ENCODE measurements around the gene PAPSS1.

The PAPSS1 gene

DNA sequence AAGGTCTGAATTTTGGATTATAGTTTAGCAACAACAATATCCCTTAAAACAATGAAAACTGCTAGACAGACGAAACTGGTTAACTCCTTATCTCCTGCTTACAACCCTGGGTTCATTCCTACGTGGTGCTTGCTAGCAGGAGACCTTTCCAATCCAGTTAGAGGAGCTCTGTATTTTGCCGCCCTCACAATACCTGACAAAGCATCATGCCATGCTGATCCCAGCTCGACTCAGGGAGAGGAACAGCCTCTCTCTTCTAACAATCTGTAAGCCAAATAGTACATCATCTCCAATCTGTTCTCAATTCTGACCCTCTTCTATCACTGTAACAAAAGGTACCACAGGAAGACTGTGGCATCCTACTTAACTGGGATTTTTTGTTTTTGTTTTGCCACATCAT, 74.4 kb downstream of the PAPSS1 start:
- Histone ChIP-seq H3K79me2 (ENCODE audit: insufficient read depth, low read length) (no peaks in the 10 kb centered on the region), H3K4me3 (ENCODE audit: low read depth in 1 of 2, low read length in 2 of 2) (no peak overlapping the region)

DNA sequence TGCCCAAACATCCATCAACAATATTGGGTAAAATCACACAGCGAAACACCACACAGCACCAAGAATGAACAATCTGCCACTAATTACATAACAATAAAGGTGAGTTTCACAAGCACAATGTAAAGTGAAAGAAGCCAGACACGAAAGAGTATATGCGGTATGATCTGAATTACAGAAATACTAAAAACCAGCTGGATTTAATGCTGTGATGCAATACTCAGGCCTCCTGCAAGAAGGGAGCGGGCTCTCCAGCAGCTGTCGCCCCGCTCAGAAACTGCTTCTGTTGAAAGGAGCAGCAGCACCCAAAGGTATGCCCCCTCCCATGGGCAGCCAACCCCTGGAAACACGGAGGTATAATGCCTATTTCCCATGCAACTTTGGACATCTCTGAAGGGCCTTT, 77.0 kb downstream of the PAPSS1 start:
- no peak overlapping the region for H3K27ac ChIP-seq (ENCODE audit: low read length)

More for the DNA sequence above, 74.4 kb downstream of the PAPSS1 start:
- no peak overlapping the region for H2AFZ ChIP-seq (ENCODE audit: low read depth, low read length)
- TF ChIP-seq, protein P1, sequence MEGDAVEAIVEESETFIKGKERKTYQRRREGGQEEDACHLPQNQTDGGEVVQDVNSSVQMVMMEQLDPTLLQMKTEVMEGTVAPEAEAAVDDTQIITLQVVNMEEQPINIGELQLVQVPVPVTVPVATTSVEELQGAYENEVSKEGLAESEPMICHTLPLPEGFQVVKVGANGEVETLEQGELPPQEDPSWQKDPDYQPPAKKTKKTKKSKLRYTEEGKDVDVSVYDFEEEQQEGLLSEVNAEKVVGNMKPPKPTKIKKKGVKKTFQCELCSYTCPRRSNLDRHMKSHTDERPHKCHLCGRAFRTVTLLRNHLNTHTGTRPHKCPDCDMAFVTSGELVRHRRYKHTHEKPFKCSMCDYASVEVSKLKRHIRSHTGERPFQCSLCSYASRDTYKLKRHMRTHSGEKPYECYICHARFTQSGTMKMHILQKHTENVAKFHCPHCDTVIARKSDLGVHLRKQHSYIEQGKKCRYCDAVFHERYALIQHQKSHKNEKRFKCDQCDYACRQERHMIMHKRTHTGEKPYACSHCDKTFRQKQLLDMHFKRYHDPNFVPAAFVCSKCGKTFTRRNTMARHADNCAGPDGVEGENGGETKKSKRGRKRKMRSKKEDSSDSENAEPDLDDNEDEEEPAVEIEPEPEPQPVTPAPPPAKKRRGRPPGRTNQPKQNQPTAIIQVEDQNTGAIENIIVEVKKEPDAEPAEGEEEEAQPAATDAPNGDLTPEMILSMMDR (IDR thresholded peaks at IDR 0.05; ENCODE audit: borderline replicate concordance, extremely low read depth, low read length, poor library complexity, severe bottlenecking), result no peak
- no peak for TF ChIP-seq EZH2 (IDR thresholded peaks at IDR 0.05; ENCODE audit: borderline replicate concordance, low read depth, low read length, severe bottlenecking)
- DNase-seq (no peak), ATAC-seq (ENCODE audit: insufficient read depth, low read depth) (no peak)
- no peaks in the 10 kb centered on the region for H4K20me1 ChIP-seq (ENCODE audit: insufficient read depth, low read length)
- H3K27ac ChIP-seq (ENCODE audit: low read length), result no peak overlapping the region
- H3K27me3 ChIP-seq (ENCODE audit: insufficient read depth, low read length, poor library complexity), result no peaks in the 10 kb centered on the region
- no peak overlapping the region for H3K9ac ChIP-seq (ENCODE audit: low read depth, low read length)
- H3K36me3 ChIP-seq (ENCODE audit: insufficient read depth, low read length), result peaks cover 19% of the 10 kb centered on the region
- H3K4me2 ChIP-seq (ENCODE audit: insufficient read depth, low read length), result no peak overlapping the region
- no peaks in the 10 kb centered on the region for H3K9me3 ChIP-seq (ENCODE audit: insufficient read depth, low read length, severe bottlenecking)
- H3K4me1 ChIP-seq (ENCODE audit: insufficient read depth, low read length), result no peaks in the 10 kb centered on the region

DNA sequence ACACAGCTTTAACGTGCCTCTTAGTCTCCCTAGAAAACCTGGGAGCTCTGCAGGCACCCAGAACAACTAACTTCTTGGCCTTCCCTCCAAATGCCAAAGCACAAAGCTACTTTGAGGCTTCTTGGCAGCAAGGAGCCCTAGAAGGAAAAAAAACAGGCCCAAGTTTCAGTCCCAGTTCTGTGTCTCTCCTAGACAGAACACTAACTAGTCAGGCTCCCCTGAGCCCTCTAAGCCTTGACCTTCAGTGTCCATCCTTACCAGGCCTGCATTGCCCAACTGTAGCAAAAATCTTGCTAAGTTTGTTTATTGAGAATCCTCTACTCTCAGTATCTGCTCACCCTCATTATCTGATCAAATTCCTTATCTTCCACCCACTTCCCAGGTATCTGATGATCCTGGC, 79.2 kb downstream of the PAPSS1 start:
- Histone ChIP-seq H4K20me1 (ENCODE audit: insufficient read depth, low read length) (no peaks in the 10 kb centered on the region), H3K9me3 (ENCODE audit: insufficient read depth, low read length, severe bottlenecking) (no peaks in the 10 kb centered on the region), H3K36me3 (ENCODE audit: insufficient read depth, low read length) (peaks cover 19% of the 10 kb centered on the region), H3K4me2 (ENCODE audit: insufficient read depth, low read length) (no peak overlapping the region), H2AFZ (ENCODE audit: low read depth, low read length) (no peak overlapping the region), H3K4me3 (ENCODE audit: low read depth in 1 of 2, low read length in 2 of 2) (no peak overlapping the region), H3K79me2 (ENCODE audit: insufficient read depth, low read length) (no peaks in the 10 kb centered on the region), H3K27ac (ENCODE audit: low read length) (no peak overlapping the region), H3K9ac (ENCODE audit: low read depth, low read length) (no peak overlapping the region), H3K27me3 (ENCODE audit: insufficient read depth, low read length, poor library complexity) (no peaks in the 10 kb centered on the region), H3K4me1 (ENCODE audit: insufficient read depth, low read length) (no peaks in the 10 kb centered on the region)
- no peak for DNase-seq
- TF ChIP-seq, protein P1 (IDR thresholded peaks at IDR 0.05; ENCODE audit: borderline replicate concordance, extremely low read depth, low read length, poor library complexity, severe bottlenecking), result no peak
- TF ChIP-seq EZH2 (IDR thresholded peaks at IDR 0.05; ENCODE audit: borderline replicate concordance, low read depth, low read length, severe bottlenecking), result no peak
- ATAC-seq (ENCODE audit: insufficient read depth, low read depth), result no peak

More for the DNA sequence above, 77.0 kb downstream of the PAPSS1 start:
- Histone ChIP-seq H3K27me3 (ENCODE audit: insufficient read depth, low read length, poor library complexity) (no peaks in the 10 kb centered on the region), H3K4me1 (ENCODE audit: insufficient read depth, low read length) (no peaks in the 10 kb centered on the region), H3K4me2 (ENCODE audit: insufficient read depth, low read length) (no peak overlapping the region), H3K79me2 (ENCODE audit: insufficient read depth, low read length) (no peaks in the 10 kb centered on the region), H3K4me3 (ENCODE audit: low read depth in 1 of 2, low read length in 2 of 2) (no peak overlapping the region), H2AFZ (ENCODE audit: low read depth, low read length) (no peak overlapping the region), H4K20me1 (ENCODE audit: insufficient read depth, low read length) (no peaks in the 10 kb centered on the region), H3K9ac (ENCODE audit: low read depth, low read length) (no peak overlapping the region), H3K36me3 (ENCODE audit: insufficient read depth, low read length) (peaks cover 19% of the 10 kb centered on the region), H3K9me3 (ENCODE audit: insufficient read depth, low read length, severe bottlenecking) (no peaks in the 10 kb centered on the region)
- DNase-seq (no peak), ATAC-seq (ENCODE audit: insufficient read depth, low read depth) (no peak)
- no peak for TF ChIP-seq EZH2 (IDR thresholded peaks at IDR 0.05; ENCODE audit: borderline replicate concordance, low read depth, low read length, severe bottlenecking)
- TF ChIP-seq, protein P1 (IDR thresholded peaks at IDR 0.05; ENCODE audit: borderline replicate concordance, extremely low read depth, low read length, poor library complexity, severe bottlenecking), result no peak

DNA sequence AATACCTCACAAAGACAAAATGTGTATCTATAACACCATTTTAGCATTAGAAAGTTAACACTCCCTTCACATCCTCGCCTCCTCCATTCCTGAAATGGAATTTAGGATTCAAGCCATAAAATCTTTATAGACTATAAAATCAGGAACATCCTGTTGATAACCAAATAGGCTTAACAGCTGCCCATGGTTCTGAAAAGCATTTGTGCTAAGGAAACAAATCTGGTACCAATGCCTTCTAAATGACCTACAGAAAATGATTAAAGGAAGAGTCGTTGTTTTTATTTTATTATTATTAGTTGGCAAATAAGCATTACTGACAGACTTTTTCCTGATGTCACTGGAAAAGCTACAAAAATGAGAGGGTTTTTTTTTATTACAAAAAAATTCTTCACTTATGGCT, 79.8 kb downstream of the PAPSS1 start:
- H3K79me2 ChIP-seq (ENCODE audit: insufficient read depth, low read length), result no peaks in the 10 kb centered on the region
- H3K36me3 ChIP-seq (ENCODE audit: insufficient read depth, low read length), result peaks cover 19% of the 10 kb centered on the region
- TF ChIP-seq, protein P1 (IDR thresholded peaks at IDR 0.05; ENCODE audit: borderline replicate concordance, extremely low read depth, low read length, poor library complexity, severe bottlenecking), result no peak
- TF ChIP-seq EZH2 (IDR thresholded peaks at IDR 0.05; ENCODE audit: borderline replicate concordance, low read depth, low read length, severe bottlenecking), result no peak
- H3K27me3 ChIP-seq (ENCODE audit: insufficient read depth, low read length, poor library complexity), result no peaks in the 10 kb centered on the region
- DNase-seq (no peak), ATAC-seq (ENCODE audit: insufficient read depth, low read depth) (no peak)
- no peak overlapping the region for H3K9ac ChIP-seq (ENCODE audit: low read depth, low read length)
- no peaks in the 10 kb centered on the region for H3K9me3 ChIP-seq (ENCODE audit: insufficient read depth, low read length, severe bottlenecking)
- no peak overlapping the region for H3K27ac ChIP-seq (ENCODE audit: low read length)
- H3K4me1 ChIP-seq (ENCODE audit: insufficient read depth, low read length), result no peaks in the 10 kb centered on the region
- no peaks in the 10 kb centered on the region for H4K20me1 ChIP-seq (ENCODE audit: insufficient read depth, low read length)
- H3K4me3 ChIP-seq (ENCODE audit: low read depth in 1 of 2, low read length in 2 of 2), result no peak overlapping the region
- H3K4me2 ChIP-seq (ENCODE audit: insufficient read depth, low read length), result no peak overlapping the region
- no peak overlapping the region for H2AFZ ChIP-seq (ENCODE audit: low read depth, low read length)

Measured in DND-41 (cell line).